Activated naive CD8-positive, alpha-beta T cell treated with anti-CD3 and anti-CD28 coated beads, Interleukin-2, amount 10 ng/mL, durations not matched to agents 7 days and 5 days (primary cell): ENCODE measurements around the gene BAIAP2L2. TPM values are rescaled to one million over a fixed set of nuclear protein-coding genes. Genes with fewer than 3 reads are reported as not detected.
"Not testable (repeated sequence)": the region's sequence is repeated elsewhere in the genome, so short reads cannot be mapped to it uniquely, and the experiment has no call there.

Experiments
- ATAC-seq: fragments of 150-1000 bp; cut with Tn5 transposase; one replicate; pipeline ENCODE4 v1.10.0; 2021; ENCODE audit warnings: low read depth, moderate library complexity
- POLR2A ChIA-PET: fragments of 350-600 bp; sonication (Branson Sonifier 250); formaldehyde crosslinking; loops from one replicate; lab custom pipeline; 2021; ENCODE audit warnings: antibody characterized with exemption; lab: Charles Lee
- DNase-seq: peaks from one replicate; pipeline ENCODE4 v3.0.0; 2021
- H3K27ac Mint-ChIP-seq: one replicate; pipeline ENCODE4 v1.8.0; 2022; ENCODE audit warnings: mild to moderate bottlenecking, mixed read lengths
- H3K27me3 Mint-ChIP-seq: one replicate; pipeline ENCODE4 v1.8.0; 2022; ENCODE audit warnings: mild to moderate bottlenecking, moderate library complexity, mixed read lengths
- H3K36me3 Mint-ChIP-seq: one replicate; pipeline ENCODE4 v1.8.0; 2021; ENCODE audit warnings: mild to moderate bottlenecking, mixed read lengths
- H3K4me1 Mint-ChIP-seq: one replicate; pipeline ENCODE4 v1.8.0; 2021; ENCODE audit warnings: mixed read lengths
- H3K4me3 Mint-ChIP-seq: one replicate; pipeline ENCODE4 v1.8.0; 2022; ENCODE audit warnings: mild to moderate bottlenecking, moderate library complexity, mixed read lengths
- H3K9me3 Mint-ChIP-seq: one replicate; pipeline ENCODE4 v1.8.0; 2021; ENCODE audit warnings: mixed read lengths
- total RNA-seq, 2 experiments: library from RNA; stranded (reverse); gene quantifications; one replicate each; pipeline ENCODE4 v1.2.3, GENCODE V29; 2021

Gene BAIAP2L2
- total RNA-seq, 2 experiments from 2014 or later, result 1.6 to 2.0 TPM

DNA sequence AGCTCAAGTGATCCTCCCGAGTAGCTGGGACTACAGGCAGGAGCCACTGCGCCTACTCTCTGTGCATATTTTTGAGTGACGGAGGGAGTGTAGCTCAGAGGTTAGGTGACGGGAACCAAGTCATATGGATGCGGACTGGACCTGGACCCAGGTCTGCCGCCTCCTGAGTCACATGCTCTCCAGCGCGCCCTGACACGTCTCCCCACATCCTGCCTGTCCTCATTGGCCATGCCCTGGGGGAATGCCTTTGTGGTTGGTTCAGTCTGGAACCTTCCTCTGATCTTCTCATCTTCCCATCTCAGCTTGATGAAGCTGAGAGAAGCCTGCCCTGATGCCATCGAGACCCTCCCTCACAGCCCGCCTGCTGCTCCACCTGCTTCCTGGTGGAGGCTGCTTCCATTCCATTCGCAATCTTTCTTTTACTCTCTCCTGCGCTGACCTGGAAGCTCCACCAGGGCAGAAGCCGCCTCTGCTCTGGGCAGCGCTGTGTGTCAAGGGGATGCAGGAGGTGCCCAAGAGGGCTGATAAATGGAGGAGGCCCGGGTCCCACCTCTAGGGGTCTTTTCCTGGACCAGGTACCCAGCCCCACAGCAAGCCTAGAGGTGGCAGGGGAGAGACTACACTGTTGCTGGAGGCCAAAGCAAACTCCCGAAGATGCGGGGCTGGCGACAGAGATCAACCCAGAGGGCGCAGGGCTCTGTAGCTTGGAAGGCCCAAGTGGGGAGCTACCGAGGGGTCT, 13.9 kb upstream of the BAIAP2L2 start:
- Mint-ChIP-seq H3K27me3 (no peaks in the 10 kb centered on the region), H3K27ac (no peak overlapping the region), H3K9me3 (no peaks in the 10 kb centered on the region), H3K4me1 (peaks cover 11% of the 10 kb centered on the region), H3K36me3 (no peaks in the 10 kb centered on the region), H3K4me3 (no peak overlapping the region)
- ATAC-seq, result no peak
- DNase-seq, result no peak
- POLR2A ChIA-PET, result no interaction called here

DNA sequence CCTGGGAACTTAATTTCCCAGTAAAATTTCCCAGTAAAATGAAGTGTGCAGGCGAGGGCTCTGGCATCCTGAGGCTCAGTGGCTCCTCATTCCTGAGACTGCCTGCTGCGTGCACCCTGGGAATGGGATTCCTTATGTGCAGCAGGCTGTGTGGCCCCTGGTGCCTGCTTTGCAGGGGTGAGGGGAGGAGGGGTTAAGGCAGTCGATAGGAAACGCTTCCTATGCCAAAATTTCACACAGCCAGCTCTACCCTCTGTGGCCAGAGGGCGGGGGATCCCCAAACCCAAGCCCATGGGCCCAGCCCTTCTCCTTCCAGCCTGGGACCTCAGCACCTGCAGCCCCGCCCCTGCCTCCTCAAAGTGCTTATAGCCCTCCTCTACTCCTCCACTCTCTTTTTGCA, 12.1 kb upstream of the BAIAP2L2 start:
- Mint-ChIP-seq H3K9me3 (no peaks in the 10 kb centered on the region), H3K27ac (peak overlapping the region; percentile 63), H3K36me3 (no peaks in the 10 kb centered on the region), H3K4me3 (no peak overlapping the region), H3K4me1 (peaks cover 11% of the 10 kb centered on the region), H3K27me3 (no peaks in the 10 kb centered on the region)
- no peak for ATAC-seq
- POLR2A ChIA-PET, result no interaction called here
- DNase-seq, result no peak

DNA sequence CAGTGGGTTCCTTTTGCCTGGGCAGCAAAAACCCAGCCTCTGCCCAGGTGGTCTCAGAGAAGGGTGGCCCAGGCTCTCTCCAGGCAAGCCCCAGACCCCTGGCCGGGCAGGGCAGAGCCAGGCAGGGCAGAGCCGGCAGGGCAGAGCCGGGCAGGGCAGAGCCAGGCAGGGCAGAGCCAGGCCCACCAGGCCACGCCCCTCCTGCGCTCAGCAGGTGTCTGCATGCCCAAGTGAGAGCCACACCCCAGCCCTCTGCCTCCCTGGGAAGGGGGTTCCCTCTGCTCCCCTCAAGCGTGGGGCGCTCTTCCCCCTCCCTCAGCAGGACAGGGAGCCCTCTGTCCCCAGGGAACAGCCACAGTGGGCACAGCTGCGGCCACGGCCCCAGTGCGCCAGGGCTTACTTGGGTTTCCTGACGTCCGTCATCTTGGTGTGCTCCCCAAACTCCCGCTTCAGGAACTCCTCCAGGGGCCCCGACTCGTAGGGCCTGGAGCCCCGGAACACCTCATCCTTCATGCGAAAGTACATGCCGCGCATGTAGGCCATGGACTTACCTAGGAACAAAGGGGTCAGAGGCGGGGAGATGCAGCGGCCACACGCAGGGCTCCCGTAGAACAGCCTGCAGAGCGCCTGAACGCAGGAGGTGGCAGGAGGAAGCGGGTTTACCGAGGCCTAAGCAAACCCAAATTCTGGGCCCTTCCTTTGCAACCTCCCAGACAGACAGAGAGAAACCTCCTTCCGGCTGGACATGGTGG, 10.1 kb upstream of the BAIAP2L2 start:
- no peak overlapping the region for H3K4me3 Mint-ChIP-seq
- ATAC-seq, result no peak
- H3K36me3 Mint-ChIP-seq, result no peaks in the 10 kb centered on the region
- H3K9me3 Mint-ChIP-seq, result no peaks in the 10 kb centered on the region
- no peak overlapping the region for H3K27ac Mint-ChIP-seq
- POLR2A ChIA-PET, result interaction anchor here (0.9 kb wide), 1 partner anchor 23 kb away, joined by 3 read pairs; no protein-coding TSS in a partner anchor
- DNase-seq, result no peak
- H3K27me3 Mint-ChIP-seq, result no peaks in the 10 kb centered on the region
- peaks cover 11% of the 10 kb centered on the region for H3K4me1 Mint-ChIP-seq

DNA sequence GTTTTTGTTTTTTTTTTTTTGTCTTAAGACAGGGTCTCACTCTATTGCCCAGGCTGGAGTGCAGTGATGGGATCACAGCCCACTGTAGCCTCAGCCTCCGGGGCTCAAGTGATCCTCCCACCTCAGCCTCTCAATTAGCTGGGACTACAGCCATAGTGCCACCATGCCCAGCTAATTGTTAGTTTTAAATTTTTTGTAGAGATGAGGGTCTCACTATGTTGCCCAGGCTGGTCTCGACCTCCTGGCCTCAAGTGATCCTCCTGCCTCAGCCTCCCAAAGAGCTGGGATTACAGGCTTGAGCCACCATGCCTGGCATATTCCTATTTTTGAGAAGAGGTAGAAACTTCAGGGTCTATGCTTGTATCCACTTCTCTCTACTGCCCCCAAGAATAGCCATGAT, 8.3 kb upstream of the BAIAP2L2 start:
- H3K27ac Mint-ChIP-seq, H3K4me3 Mint-ChIP-seq, H3K4me1 Mint-ChIP-seq, POLR2A ChIA-PET, H3K9me3 Mint-ChIP-seq, ATAC-seq, H3K27me3 Mint-ChIP-seq, DNase-seq, H3K36me3 Mint-ChIP-seq: not testable (repeated sequence)

DNA sequence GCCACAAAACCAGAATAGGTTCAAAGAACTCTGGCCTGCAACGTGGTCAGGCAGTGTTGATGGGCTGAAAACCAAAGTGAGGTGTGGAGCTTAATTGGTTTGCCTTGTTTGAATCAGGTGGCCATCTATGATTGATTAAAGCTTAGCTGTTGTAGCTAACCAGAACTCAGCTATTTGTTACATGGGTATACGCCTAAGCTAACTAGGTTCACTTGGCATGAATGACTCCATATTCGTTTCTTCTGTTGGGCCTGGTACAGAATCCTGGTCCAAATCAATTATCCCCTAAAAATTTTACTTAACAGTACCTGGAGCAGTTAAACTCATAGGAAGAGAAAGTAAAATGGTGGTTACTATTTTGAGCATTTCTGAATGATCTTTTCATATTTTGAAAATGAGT, 7.7 kb upstream of the BAIAP2L2 start:
- ATAC-seq, result no peak
- H3K4me1 Mint-ChIP-seq, result peaks cover 5% of the 10 kb centered on the region
- H3K36me3 Mint-ChIP-seq, result no peaks in the 10 kb centered on the region
- H3K9me3 Mint-ChIP-seq, result no peaks in the 10 kb centered on the region
- H3K27me3 Mint-ChIP-seq, result no peaks in the 10 kb centered on the region
- POLR2A ChIA-PET, result no interaction called here
- no peak overlapping the region for H3K27ac Mint-ChIP-seq
- H3K4me3 Mint-ChIP-seq, result no peak overlapping the region
- no peak for DNase-seq

DNA sequence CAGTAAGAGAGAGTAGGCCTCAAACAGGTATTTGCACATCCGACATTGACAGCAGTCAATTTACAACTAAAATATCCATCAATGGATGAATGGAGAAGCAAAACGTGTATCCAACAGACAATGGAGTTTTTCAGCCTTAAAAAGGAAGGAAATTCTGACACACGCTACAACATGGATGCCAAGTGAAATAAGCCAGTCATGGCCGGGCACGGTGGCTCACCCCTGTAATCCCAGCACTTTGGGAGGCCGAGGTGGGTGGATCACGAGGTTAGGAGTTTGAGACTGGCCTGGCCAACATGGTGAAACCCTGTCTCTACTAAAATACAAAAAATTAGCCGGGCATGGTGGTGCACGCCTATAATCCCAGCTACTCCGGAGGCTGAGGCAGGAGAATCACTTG, 7.1 kb upstream of the BAIAP2L2 start:
- DNase-seq, H3K4me1 Mint-ChIP-seq, ATAC-seq, H3K36me3 Mint-ChIP-seq, POLR2A ChIA-PET, H3K27ac Mint-ChIP-seq, H3K4me3 Mint-ChIP-seq, H3K27me3 Mint-ChIP-seq, H3K9me3 Mint-ChIP-seq: not testable (repeated sequence)

DNA sequence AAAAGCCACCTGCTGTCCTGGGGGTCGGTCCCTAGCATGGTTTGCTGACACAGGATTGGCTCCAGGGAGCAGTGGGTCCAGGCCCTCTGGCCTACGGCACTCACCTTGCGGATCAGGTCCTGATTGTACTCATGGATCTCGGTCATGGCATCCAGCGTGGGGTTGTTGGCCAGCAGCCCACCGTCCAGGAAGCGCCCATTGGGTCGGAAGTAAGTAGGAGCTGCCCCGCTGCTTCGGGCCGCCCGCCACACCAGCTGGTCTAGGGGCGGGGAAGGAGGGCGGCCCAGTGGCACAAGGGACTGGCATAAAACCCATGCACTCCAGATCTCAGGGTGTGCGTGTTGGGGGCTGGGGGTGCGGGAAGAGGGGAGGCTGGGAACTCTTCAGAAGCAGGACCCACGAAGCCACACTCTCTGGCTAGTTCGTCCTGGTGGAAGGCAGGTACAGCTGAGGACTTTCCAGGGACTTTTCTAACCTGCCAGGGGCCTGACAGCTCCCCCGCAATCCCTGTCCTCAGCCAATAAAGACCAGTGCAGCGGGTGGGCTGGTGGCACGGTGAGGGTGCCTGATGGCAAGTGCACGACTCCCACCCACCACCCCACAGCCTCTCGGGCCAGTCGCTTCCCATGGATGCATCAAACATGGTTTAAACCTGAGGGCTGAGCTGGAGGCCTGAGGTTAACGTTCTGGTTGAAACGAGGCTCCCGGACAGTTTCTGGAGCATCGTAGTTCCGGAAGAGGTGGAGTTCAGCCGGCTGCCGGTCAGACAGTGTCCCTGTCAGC, 5.1 kb upstream of the BAIAP2L2 start:
- peaks cover 1% of the 10 kb centered on the region for H3K36me3 Mint-ChIP-seq
- POLR2A ChIA-PET, result interaction anchor here (1.5 kb wide), 1 partner anchor 85 kb away, joined by 5 read pairs; no protein-coding TSS in a partner anchor
- no peaks in the 10 kb centered on the region for H3K27me3 Mint-ChIP-seq
- no peak overlapping the region for H3K27ac Mint-ChIP-seq
- no peaks in the 10 kb centered on the region for H3K9me3 Mint-ChIP-seq
- peaks cover 2% of the 10 kb centered on the region for H3K4me1 Mint-ChIP-seq
- DNase-seq (no peak), ATAC-seq (no peak)
- H3K4me3 Mint-ChIP-seq, result no peak overlapping the region

DNA sequence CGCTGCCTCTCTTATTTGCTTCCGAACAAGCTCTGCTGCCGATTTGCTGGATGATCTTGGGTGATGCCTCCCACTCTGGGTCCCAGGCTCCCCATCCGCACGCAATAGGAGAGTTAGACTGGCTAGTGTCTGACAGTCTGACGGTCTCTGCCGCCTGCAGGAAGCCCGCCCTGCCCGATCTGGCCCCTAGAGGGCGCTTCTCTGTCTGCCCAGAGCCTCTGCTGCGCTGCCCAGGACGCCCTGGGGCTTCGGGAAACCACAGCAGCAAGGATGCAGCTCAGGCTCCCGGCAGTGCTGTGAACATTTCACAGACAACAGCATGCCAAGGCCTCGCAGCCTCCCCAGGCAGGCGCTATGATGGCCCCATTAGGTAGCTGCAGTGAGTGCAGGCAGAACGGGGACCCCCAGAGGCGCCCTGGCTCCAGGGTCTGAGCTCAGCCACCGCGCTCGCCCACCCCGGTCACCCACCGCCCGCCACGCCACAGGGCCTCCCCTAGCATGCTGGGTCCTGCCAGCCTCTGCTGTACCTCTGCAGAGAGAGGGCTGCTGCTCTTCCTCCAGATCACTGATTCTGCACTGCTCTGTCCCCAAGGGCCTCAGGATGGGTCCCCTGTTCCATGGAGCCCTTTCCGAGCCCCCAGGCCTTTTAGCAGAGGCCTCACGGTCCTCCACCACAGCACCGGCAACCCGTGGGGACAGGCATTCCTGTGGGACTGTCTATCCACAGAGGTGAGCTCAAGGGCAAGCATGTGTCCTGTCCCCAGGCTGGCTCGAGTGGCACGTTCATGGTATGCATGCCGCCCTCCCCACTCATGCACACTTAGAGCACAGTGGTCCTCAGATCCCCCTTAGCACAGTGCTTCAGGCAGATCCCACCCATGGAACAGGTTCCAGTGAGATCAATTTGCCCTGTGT, 4.3 kb upstream of the BAIAP2L2 start:
- H3K9me3 Mint-ChIP-seq, result peaks cover 1% of the 10 kb centered on the region
- POLR2A ChIA-PET, result interaction anchor here (1.5 kb wide), 1 partner anchor 86 kb away, joined by 5 read pairs; no protein-coding TSS in a partner anchor
- no peaks in the 10 kb centered on the region for H3K27me3 Mint-ChIP-seq
- peaks cover 3% of the 10 kb centered on the region for H3K36me3 Mint-ChIP-seq
- ATAC-seq, result peak; percentile 86
- H3K4me1 Mint-ChIP-seq, result peaks cover 3% of the 10 kb centered on the region
- peak; percentile 88 for DNase-seq
- H3K4me3 Mint-ChIP-seq, result no peak overlapping the region
- H3K27ac Mint-ChIP-seq, result no peak overlapping the region

DNA sequence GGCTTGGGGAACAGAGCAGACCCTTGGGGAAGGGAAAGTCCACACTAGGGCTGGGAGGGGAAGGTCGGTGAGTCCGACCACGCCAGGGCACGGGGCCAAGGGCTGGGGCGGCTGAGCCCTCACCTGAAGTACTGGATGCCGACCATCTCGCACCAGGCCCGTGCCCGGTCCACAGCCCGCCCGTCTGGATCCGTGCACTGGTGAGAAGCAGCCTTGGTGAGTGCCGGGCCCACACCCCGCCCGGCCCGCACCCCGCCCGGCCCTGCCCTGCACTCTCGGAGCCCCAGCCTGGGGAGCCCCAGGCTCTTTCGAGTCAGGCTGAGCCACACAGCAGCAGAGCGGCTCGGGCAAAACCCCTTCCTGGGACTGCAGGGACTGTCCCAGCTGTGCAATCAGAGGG, 1.9 kb upstream of the BAIAP2L2 start:
- H3K4me1 Mint-ChIP-seq, result peaks cover 5% of the 10 kb centered on the region
- POLR2A ChIA-PET, result no interaction called here
- peaks cover 2% of the 10 kb centered on the region for H3K9me3 Mint-ChIP-seq
- peaks cover 3% of the 10 kb centered on the region for H3K36me3 Mint-ChIP-seq
- no peak overlapping the region for H3K27ac Mint-ChIP-seq
- ATAC-seq (no peak), DNase-seq (no peak)
- no peaks in the 10 kb centered on the region for H3K27me3 Mint-ChIP-seq
- no peak overlapping the region for H3K4me3 Mint-ChIP-seq

DNA sequence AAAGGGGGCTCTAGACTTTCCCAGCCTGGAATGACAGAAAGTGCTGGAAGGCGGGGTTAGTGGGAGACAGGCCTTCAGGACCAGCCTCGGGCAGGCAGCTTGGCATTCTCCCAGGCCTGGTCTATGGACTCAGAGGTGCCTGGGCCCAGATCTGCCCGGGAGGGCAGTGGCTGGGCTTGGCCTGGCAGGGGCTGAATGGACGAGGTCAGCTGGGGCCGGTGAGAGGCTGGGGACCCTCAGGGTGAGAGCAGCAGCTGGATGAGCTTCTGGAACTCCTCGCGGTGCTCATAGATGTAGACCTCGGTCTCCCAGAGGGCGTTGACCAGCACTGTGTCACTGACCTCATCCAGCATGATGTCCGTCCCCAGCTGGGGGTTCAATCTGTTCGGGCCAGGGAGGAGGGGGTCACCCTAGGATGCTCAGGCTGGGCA, 1.5 kb upstream of the BAIAP2L2 start:
- POLR2A ChIA-PET, result no interaction called here
- H3K27me3 Mint-ChIP-seq, result no peaks in the 10 kb centered on the region
- DNase-seq, result no peak
- peaks cover 5% of the 10 kb centered on the region for H3K4me1 Mint-ChIP-seq
- H3K27ac Mint-ChIP-seq, result no peak overlapping the region
- ATAC-seq, result no peak
- peaks cover 2% of the 10 kb centered on the region for H3K9me3 Mint-ChIP-seq
- H3K36me3 Mint-ChIP-seq, result peaks cover 3% of the 10 kb centered on the region
- H3K4me3 Mint-ChIP-seq, result no peak overlapping the region

DNA sequence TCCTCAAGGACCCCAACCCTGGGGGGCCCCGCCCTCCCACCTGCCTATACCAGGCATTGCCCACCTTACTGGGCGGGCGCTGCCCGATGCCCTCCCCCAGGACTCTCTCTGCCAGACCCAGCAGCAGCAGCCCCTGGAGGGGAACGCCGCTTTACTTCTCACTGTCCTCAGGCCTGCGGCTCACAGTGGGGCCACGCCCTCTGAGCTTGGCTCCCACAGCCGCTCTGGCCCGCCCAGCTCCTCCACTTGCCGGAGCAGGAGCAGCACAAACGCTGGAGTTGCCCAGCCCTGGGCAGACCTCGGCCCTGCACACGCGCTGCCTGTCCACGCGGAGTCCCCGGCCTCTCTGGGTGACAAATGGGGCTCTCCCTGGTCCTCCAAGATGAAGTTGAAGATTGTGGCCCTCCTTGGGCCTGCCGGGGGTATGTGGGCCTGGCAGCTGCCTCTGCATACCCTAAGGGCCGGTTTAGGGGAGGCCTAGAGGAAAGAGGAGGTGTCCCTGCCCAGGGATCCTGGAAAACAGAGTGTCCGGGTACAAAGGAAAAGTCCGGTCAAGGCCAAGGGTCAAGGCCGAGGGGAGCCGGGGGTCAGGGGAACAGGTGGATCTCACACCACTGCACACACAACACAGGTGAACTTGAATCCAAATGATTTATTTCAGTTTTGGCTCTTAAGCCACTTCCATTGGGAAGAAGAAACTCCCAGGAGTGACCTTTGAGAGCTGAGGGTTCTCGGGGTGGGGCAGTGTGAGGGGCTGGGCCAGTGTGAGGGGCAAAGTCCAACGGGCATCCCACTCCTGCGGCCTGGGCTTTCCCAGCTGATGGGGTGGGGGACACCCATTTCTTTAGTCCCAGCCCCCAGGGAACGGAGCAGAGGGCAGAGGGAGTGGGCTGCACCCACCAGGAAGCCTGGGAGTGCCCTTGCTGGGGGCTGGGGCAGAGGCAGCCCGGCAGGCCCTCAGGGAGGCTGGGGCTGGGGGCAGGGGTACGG, 674 bp upstream of the BAIAP2L2 start:
- H3K36me3 Mint-ChIP-seq, result peaks cover 3% of the 10 kb centered on the region
- DNase-seq, result no peak

More for the DNA sequence above, 674 bp upstream of the BAIAP2L2 start:
- Mint-ChIP-seq H3K9me3 (peaks cover 2% of the 10 kb centered on the region), H3K4me3 (no peak overlapping the region), H3K27ac (no peak overlapping the region), H3K27me3 (no peaks in the 10 kb centered on the region), H3K4me1 (peaks cover 5% of the 10 kb centered on the region)
- ATAC-seq, result no peak
- POLR2A ChIA-PET, result no interaction called here
